ENCODE results near the gene NKD1. TPM values are rescaled to one million over a fixed set of nuclear protein-coding genes. Genes with fewer than 3 reads are reported as not detected.
A peak's percentile ranks its signal among the peaks of the same experiment; 100 is the strongest.
"Not testable (repeated sequence)": the region's sequence is repeated elsewhere in the genome, so short reads cannot be mapped to it uniquely, and the experiment has no call there.

Gene NKD1
- total and polyA plus RNA-seq, 12 donors: 0.67 to 8.9 (median 3.5) TPM

- no peak for DNase-seq
- peaks cover 0 to 15% of the 10 kb centered on the region in 2 donors for H3K4me1 ChIP-seq (replicated peaks in 1 of 2)
- intact Hi-C loops (cut with DNase I): no loop called here
These were observed 29.9 kb downstream of the NKD1 start for GRCh38 chr16:50578137-50578536.

GRCh38 chr16:50579373-50579772 is 31.2 kb downstream of the NKD1 start:
- intact Hi-C loops (cut with DNase I); H3K27me3 ChIP-seq; H3K9me3 ChIP-seq (replicated peaks in 1 of 3); H3K27ac ChIP-seq; H3K4me3 ChIP-seq; DNase-seq; H3K36me3 ChIP-seq (replicated peaks in 1 of 2): not testable (repeated sequence)
- WGBS, 4 donors: 96 to 99% (median 98%) methylated on average over 32 of the region's 32 CpGs
- H3K4me1 ChIP-seq (replicated peaks in 1 of 2): peaks cover 0 to 13% of the 10 kb centered on the region in 2 donors

More at GRCh38 chr16:50578137-50578536, 29.9 kb downstream of the NKD1 start:
- WGBS, 4 donors: 54 to 74% (median 61%) methylated on average over 2 of the region's 2 CpGs
- Histone ChIP-seq H3K36me3 (replicated peaks in 1 of 2) (no peaks in the 10 kb centered on the region), H3K27me3 (no peaks in the 10 kb centered on the region), H3K27ac (no peak overlapping the region), H3K9me3 (replicated peaks in 1 of 3) (no peaks in the 10 kb centered on the region), H3K4me3 (no peak overlapping the region)
- TF ChIP-seq CTCF (IDR thresholded peaks at IDR 0.05) (no peak), POLR2A (IDR thresholded peaks at IDR 0.05) (no peak)

GRCh38 chr16:50580180-50580798 is 32.1 kb downstream of the NKD1 start:
- Histone ChIP-seq H3K4me3 (no peak overlapping the region), H3K4me1 (replicated peaks in 1 of 2) (peaks cover 0 to 6% of the 10 kb centered on the region in 2 donors), H3K27me3 (no peaks in the 10 kb centered on the region), H3K27ac (no peak overlapping the region), H3K9me3 (replicated peaks in 1 of 3) (no peaks in the 10 kb centered on the region), H3K36me3 (replicated peaks in 1 of 2) (no peaks in the 10 kb centered on the region)
- DNase-seq: no peak
- intact Hi-C loops (cut with DNase I): no loop called here
- TF ChIP-seq POLR2A (IDR thresholded peaks at IDR 0.05) (no peak), CTCF (IDR thresholded peaks at IDR 0.05) (no peak)
- WGBS, 4 donors: 73 to 86% (median 80%) methylated on average over 8 of the region's 8 CpGs

GRCh38 chr16:50581845-50582244 is 33.6 kb downstream of the NKD1 start:
- WGBS, 4 donors: 69 to 89% (median 84%) methylated on average over 3 to 4 of the region's 4 CpGs
- Histone ChIP-seq H3K4me1 (replicated peaks in 1 of 2) (peaks cover 0 to 10% of the 10 kb centered on the region in 2 donors), H3K4me3 (no peak overlapping the region), H3K27ac (peak overlapping the region in 1 of 5 donors; percentile 40), H3K36me3 (replicated peaks in 1 of 2) (no peaks in the 10 kb centered on the region), H3K9me3 (replicated peaks in 1 of 3) (no peaks in the 10 kb centered on the region), H3K27me3 (no peaks in the 10 kb centered on the region)
- intact Hi-C loops (cut with DNase I): no loop called here
- no peak for DNase-seq
- TF ChIP-seq POLR2A (IDR thresholded peaks at IDR 0.05) (no peak), CTCF (IDR thresholded peaks at IDR 0.05) (no peak)

- Histone ChIP-seq H3K9me3 (replicated peaks in 1 of 3) (no peaks in the 10 kb centered on the region), H3K27ac (no peak overlapping the region), H3K4me3 (no peak overlapping the region), H3K27me3 (no peaks in the 10 kb centered on the region), H3K4me1 (replicated peaks in 1 of 2) (peaks cover 0 to 10% of the 10 kb centered on the region in 2 donors), H3K36me3 (replicated peaks in 1 of 2) (no peaks in the 10 kb centered on the region)
- DNase-seq: no peak
- intact Hi-C loops (cut with DNase I): no loop called here
- WGBS, 4 donors: 83 to 92% (median 87%) methylated on average over 3 of the region's 3 CpGs
- TF ChIP-seq CTCF (IDR thresholded peaks at IDR 0.05) (no peak), POLR2A (IDR thresholded peaks at IDR 0.05) (no peak)
These were observed 35.0 kb downstream of the NKD1 start for GRCh38 chr16:50583211-50583610.

Measured in adrenal gland (tissue), 12 donors.